Hepatocyte (in vitro differentiated cells): ENCODE data around the gene MRPL46. TPM values are rescaled to one million over a fixed set of nuclear protein-coding genes. Genes with fewer than 3 reads are reported as not detected.

ENCODE experiments used
- DNase-seq: peaks from one replicate; pipeline ENCODE4 v3.0.0-alpha.2; 2016; ENCODE audit warnings: low spot score
- H2AFZ ChIP-seq: fragments of 200-600 bp; sonication (generic); 2 replicates; pipeline ENCODE4 v1.6.0; 2016; ENCODE audit warnings: antibody characterized with exemption, mild to moderate bottlenecking
- H3K27ac ChIP-seq: fragments of 200-600 bp; sonication (generic); 2 replicates; pipeline ENCODE4 v1.5.1; 2016; ENCODE audit warnings: mild to moderate bottlenecking
- H3K27me3 ChIP-seq: fragments of 200-600 bp; sonication (generic); 2 replicates; pipeline ENCODE4 v1.6.1; 2016
- H3K36me3 ChIP-seq: fragments of 200-600 bp; sonication (generic); replicated peaks from 2 replicates; pipeline ENCODE4 v1.5.1; 2016; ENCODE audit warnings: low read depth; ENCODE audit not compliant: insufficient read depth
- H3K4me1 ChIP-seq: fragments of 200-600 bp; sonication (generic); 2 replicates; pipeline ENCODE4 v1.5.1; 2016; ENCODE audit warnings: mild to moderate bottlenecking, moderate library complexity; ENCODE audit not compliant: insufficient read depth
- H3K4me2 ChIP-seq: fragments of 200-600 bp; sonication (generic); 2 replicates; pipeline ENCODE4 v1.6.0; 2016
- H3K4me3 ChIP-seq: fragments of 200-600 bp; sonication (generic); 2 replicates; pipeline ENCODE4 v1.5.1; 2016; ENCODE audit warnings: mild to moderate bottlenecking
- H3K79me2 ChIP-seq: fragments of 200-600 bp; sonication (generic); 2 replicates; pipeline ENCODE4 v1.6.0; 2017; ENCODE audit warnings: mild to moderate bottlenecking
- H3K9me2 ChIP-seq: fragments of 200-600 bp; sonication (generic); replicated peaks from 2 replicates; pipeline ENCODE4 v1.6.0; 2017; ENCODE audit warnings: mild to moderate bottlenecking; ENCODE audit not compliant: insufficient read depth
- H3K9me3 ChIP-seq: fragments of 200-600 bp; sonication (generic); 2 replicates; pipeline ENCODE4 v1.5.1; 2016; ENCODE audit warnings: low read depth, mild to moderate bottlenecking
- H4K20me1 ChIP-seq: fragments of 200-600 bp; sonication (generic); 2 replicates; pipeline ENCODE4 v1.6.0; 2016; ENCODE audit warnings: mild to moderate bottlenecking; ENCODE audit not compliant: insufficient read depth, poor library complexity, severe bottlenecking
- EZH2 ChIP-seq: fragments of 200-600 bp; sonication (generic); IDR thresholded peaks from 2 replicates; pipeline ENCODE4 v1.6.1; 2016; ENCODE audit warnings: antibody characterized with exemption, mild to moderate bottlenecking, borderline replicate concordance
- EZH2phosphoT487 ChIP-seq: fragments of 200-600 bp; sonication (generic); IDR thresholded peaks from one replicate; pipeline ENCODE4 v1.6.1; 2018; ENCODE audit warnings: antibody characterized with exemption, mild to moderate bottlenecking, low read depth, moderate library complexity; ENCODE audit not compliant: unreplicated experiment, severe bottlenecking
- WGBS: methylation state at CpG from one replicate; pipeline ENCODE4 v1.1.6; 2016; ENCODE audit warnings: low lambda C conversion rate; ENCODE audit errors: missing lambda C conversion rate; 5-methylcytosine and 5-hydroxymethylcytosine counted together
- polyA plus RNA-seq: library from polyadenylated mRNA; unstranded; fragments of >200 nt; fragmentation: Nextera tagmentation; extraction: Ambion mirVana; gene quantifications from 2 replicates; pipeline ENCODE4 v1.2.1, GENCODE V29; 2016
- total RNA-seq: library from RNA; depleted of rRNA; stranded (reverse); fragments of >200 nt; gene quantifications from 2 replicates; pipeline ENCODE4 v1.2.3, GENCODE V29; 2014
- TF ChIP-seq, protein P1 (sequence below): fragments of 200-600 bp; sonication (generic); IDR thresholded peaks from 2 replicates; pipeline ENCODE4 v1.5.1; 2016; ENCODE audit warnings: antibody characterized with exemption, mild to moderate bottlenecking; ENCODE audit not compliant: poor library complexity

The MRPL46 gene
- total and polyA plus RNA-seq, 2 experiments from 2014 or later = 29.0 to 40.9 TPM

DNA sequence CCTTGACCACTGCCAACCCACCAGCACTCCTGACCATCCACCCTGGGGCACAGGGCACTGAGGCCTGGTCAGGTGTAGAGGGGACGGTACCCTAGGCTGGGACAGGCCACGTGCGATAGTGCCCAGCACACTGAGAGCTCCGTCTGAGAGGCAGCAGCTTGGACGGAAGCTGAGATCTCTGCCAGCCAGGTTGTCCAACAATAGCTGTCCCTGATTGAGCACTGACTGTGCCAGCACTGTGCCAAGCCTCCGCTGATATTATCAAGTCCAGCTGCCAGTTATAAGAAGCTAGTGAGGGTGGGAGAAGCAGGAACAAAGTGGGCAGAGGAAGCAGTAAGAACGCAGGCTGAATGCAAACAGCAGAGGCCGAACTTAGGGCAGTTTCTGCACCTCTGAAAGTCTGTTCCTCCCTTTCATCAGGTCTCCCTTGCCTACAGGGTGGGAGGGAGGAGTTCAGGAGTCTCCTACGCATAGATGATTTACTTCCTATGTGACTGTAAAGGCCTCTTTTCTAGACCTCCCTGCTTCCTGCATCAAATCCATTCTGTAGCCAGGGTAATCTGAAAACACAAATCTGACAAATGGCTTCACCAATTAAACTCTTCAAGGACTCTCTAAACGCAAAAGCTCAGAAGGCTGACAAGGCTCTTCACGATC lies 30.0 kb upstream of the MRPL46 start:
- Histone ChIP-seq H3K4me2 (no peak overlapping the region), H3K4me3 (no peak overlapping the region), H3K36me3 (no peaks in the 10 kb centered on the region), H2AFZ (no peak overlapping the region), H3K27ac (no peak overlapping the region), H3K9me2 (no peaks in the 10 kb centered on the region), H3K9me3 (no peaks in the 10 kb centered on the region), H3K27me3 (no peaks in the 10 kb centered on the region), H3K4me1 (no peaks in the 10 kb centered on the region), H3K79me2 (no peaks in the 10 kb centered on the region), H4K20me1 (no peaks in the 10 kb centered on the region)
- 89% methylated on average over 11 of the region's 11 CpGs for WGBS
- TF ChIP-seq EZH2phosphoT487 (no peak), EZH2 (no peak)
- TF ChIP-seq, protein P1, sequence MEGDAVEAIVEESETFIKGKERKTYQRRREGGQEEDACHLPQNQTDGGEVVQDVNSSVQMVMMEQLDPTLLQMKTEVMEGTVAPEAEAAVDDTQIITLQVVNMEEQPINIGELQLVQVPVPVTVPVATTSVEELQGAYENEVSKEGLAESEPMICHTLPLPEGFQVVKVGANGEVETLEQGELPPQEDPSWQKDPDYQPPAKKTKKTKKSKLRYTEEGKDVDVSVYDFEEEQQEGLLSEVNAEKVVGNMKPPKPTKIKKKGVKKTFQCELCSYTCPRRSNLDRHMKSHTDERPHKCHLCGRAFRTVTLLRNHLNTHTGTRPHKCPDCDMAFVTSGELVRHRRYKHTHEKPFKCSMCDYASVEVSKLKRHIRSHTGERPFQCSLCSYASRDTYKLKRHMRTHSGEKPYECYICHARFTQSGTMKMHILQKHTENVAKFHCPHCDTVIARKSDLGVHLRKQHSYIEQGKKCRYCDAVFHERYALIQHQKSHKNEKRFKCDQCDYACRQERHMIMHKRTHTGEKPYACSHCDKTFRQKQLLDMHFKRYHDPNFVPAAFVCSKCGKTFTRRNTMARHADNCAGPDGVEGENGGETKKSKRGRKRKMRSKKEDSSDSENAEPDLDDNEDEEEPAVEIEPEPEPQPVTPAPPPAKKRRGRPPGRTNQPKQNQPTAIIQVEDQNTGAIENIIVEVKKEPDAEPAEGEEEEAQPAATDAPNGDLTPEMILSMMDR = no peak
- no peak for DNase-seq

DNA sequence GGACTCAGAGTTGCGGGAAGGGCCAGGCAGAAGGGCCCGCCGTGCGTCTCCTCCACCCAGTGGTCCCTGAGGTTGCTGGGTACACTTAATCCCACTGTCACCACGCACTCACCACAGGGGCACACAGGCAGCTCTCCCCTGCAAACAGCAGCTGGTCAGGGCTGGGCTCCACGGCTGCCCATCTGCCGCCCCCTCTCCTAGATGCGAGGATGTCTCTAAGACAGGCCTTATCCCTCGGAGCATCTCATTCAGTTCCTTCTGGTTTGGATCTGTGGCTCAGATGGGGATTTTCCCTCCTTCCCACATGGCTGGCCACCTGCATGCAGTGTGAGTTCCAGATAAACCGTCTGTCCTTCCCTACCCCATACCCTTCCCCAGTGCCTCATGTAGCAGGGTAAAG lies 26.7 kb upstream of the MRPL46 start:
- WGBS = 85% methylated on average over 10 of the region's 10 CpGs

DNA sequence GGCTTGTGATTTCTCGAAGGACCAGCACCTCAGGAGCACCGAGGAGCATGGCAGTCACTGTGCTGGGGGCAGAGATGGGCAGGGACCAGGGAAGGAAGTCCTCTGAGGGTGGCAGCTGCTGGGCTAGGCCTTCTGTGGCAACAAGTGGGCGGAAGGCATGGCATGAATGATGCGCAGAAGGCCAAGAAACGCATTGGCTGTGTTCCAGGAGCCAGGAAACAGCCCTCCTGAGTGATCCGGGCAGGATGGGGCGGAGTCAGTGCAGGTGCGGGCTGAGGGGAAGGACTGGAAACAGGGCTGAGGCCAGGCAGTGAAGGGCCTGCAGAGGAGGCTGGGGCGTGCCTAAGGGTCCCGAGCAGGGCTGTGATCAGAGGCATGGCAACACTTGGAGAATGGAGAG lies 24.0 kb upstream of the MRPL46 start:
- no peaks in the 10 kb centered on the region for H3K27me3 ChIP-seq
- H3K79me2 ChIP-seq = no peaks in the 10 kb centered on the region
- no peak overlapping the region for H3K4me3 ChIP-seq
- WGBS = 82% methylated on average over 10 of the region's 10 CpGs
- H3K4me1 ChIP-seq = no peaks in the 10 kb centered on the region
- DNase-seq = no peak
- no peak overlapping the region for H3K27ac ChIP-seq
- TF ChIP-seq, protein P1 = no peak
- TF ChIP-seq EZH2phosphoT487 (no peak), EZH2 (no peak)
- H3K9me3 ChIP-seq = no peaks in the 10 kb centered on the region
- H2AFZ ChIP-seq = no peak overlapping the region
- no peak overlapping the region for H3K4me2 ChIP-seq
- H4K20me1 ChIP-seq = no peaks in the 10 kb centered on the region
- H3K9me2 ChIP-seq = no peaks in the 10 kb centered on the region
- no peaks in the 10 kb centered on the region for H3K36me3 ChIP-seq

More for the DNA sequence above, 26.7 kb upstream of the MRPL46 start:
- Histone ChIP-seq H3K4me2 (no peak overlapping the region), H3K27ac (no peak overlapping the region), H3K4me3 (no peak overlapping the region), H3K4me1 (no peaks in the 10 kb centered on the region), H3K9me3 (no peaks in the 10 kb centered on the region), H3K36me3 (no peaks in the 10 kb centered on the region), H3K79me2 (no peaks in the 10 kb centered on the region), H4K20me1 (no peaks in the 10 kb centered on the region), H3K9me2 (no peaks in the 10 kb centered on the region), H3K27me3 (no peaks in the 10 kb centered on the region), H2AFZ (no peak overlapping the region)
- no peak for DNase-seq
- TF ChIP-seq EZH2 (no peak), EZH2phosphoT487 (no peak)
- TF ChIP-seq, protein P1 = no peak

DNA sequence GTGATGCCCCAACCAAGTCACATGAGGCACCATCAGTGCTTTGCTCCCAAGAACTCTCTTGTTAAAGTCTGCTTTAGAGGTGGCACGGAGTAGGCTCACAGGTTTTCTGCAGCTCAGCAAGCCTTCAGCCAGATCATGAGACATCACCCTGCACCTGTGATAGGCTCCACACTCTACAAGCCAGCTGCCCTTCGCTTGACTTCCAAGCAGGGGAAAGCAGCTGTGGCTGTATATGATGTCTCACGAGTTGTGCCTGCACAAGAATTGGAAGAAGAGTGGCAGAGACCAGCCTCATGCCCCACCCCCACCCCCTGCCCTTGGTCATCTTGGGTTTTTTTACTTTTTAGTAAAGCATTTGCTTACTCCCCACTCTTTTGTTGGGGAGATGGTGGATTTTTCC lies 22.8 kb upstream of the MRPL46 start:
- peaks cover under 1% of the 10 kb centered on the region for H3K4me1 ChIP-seq
- no peaks in the 10 kb centered on the region for H3K79me2 ChIP-seq
- DNase-seq = no peak
- H3K4me3 ChIP-seq = no peak overlapping the region
- no peaks in the 10 kb centered on the region for H3K9me3 ChIP-seq
- no peak overlapping the region for H3K27ac ChIP-seq
- H3K4me2 ChIP-seq = no peak overlapping the region
- H3K9me2 ChIP-seq = no peaks in the 10 kb centered on the region
- H4K20me1 ChIP-seq = no peaks in the 10 kb centered on the region
- H3K36me3 ChIP-seq = no peaks in the 10 kb centered on the region
- H3K27me3 ChIP-seq = no peaks in the 10 kb centered on the region
- 95% methylated on average over 3 of the region's 3 CpGs for WGBS
- no peak overlapping the region for H2AFZ ChIP-seq
- TF ChIP-seq, protein P1 = no peak
- no peak for TF ChIP-seq EZH2
